Stimulated activated CD4-positive, alpha-beta T cell treated with anti-CD3 and anti-CD28 coated beads, Interleukin-1b, Interleukin-23, amount 100 ng/mL, for 1 hour (primary cell): ENCODE results near the gene SS18L1.
A peak's percentile ranks its signal among the peaks of the same experiment; 100 is the strongest.

Experiments
- DNase-seq, 2 donors: peaks; one replicate each; pipeline ENCODE4 v3.0.0-alpha.2; 2020; ENCODE audit warnings: low read depth in 2 of 2

The SS18L1 gene

DNA sequence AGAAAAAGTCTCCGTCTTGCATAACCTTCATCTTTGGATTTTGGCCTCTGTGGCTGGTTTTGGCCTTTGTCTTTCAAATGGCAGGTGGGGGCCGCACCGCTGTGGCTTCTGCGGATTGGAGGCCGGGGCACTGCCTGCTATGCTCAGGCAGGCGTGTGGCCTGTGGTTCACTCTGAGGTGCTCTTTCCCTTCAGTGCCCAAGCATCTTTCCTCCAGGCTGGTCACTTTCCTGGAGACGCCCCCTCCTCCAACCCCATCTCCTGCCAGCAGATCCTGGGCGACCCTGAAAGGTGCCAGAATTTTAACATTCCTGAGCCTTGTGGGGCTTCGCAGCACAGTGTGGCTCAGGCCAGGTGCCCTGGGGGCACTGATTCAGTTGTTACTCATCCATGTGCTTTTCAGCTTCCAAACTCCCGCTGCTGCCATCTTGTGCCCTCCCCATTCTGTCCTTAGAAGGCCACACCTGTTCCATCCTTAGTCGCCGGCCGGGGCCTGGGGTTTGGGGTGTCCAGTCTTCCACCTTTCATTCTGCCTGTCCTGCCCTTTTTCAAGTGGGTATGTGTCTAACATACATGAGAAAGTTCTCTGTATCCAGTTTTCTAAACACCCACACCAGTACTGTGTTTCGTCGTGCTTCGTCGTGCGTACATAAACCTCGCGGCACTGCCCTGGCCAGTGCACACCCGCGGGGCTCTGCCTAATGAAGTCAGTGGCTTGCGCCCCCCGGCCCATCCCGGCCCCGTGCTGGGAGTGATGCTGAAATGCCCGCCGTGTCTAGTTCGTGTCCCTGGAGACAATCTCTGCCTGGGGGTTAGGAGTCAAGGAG is 12.1 kb downstream of the SS18L1 start:
- no peak for DNase-seq

DNA sequence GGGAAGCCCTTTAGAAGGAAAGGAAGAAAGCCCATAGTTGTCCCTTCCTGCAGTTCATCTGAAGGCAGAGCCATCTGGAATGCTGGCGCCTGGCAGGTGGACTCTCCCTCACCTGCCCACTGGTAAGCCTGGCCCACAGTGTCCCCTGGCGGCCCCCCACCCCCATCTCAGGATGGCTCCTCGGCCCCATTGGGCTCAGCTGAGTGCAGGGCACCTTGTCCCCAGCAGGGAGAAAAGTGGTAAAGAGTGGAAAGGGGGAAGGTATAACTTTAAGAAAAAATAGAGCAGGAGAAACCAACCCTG is 12.6 kb downstream of the SS18L1 start:
- DNase-seq, result no peak

DNA sequence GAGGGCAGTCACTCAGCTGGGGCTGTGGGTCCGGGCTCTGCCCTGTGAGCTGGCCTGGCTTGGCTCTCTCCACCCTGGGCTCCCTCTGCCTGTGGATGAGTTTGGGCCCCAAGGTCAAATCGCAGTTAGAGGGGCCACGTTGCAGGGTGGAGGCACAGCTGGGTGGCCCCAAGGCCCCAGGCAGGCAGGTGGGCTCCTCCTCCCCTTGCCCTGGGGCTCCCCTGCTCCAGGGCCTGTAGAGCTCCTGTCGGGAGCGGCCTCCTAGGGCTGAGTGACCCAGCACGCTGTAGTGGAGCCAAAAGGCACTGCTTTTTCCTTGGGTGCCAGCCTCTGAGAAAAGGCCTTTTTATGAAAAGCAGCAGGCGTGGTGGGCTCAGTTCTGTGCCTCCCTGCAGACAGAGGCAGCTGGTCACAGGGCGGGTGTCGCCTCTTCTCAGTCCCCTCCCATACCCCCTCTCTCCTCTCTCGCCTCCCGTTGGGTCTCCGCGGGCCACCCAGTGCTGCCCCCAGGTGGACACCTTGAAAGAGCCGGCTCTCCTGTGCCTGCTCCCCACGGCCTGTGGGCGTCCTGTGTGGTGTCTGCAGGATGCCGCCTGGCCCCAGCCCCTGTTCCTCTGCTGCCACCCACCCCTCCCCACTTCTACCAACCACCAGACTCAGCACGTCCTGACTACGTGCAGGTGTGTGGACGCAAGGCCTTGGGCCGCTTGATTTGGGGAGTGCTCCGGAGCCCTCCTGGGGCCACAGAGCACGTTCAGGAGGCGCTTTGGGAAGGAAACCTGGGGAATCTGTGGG is 13.2 kb downstream of the SS18L1 start:
- peak; percentile 23 to 59 for DNase-seq

- no peak for DNase-seq
Measured at GRCh38 chr20:62157387-62158087, 14.0 kb downstream of the SS18L1 start.

DNA sequence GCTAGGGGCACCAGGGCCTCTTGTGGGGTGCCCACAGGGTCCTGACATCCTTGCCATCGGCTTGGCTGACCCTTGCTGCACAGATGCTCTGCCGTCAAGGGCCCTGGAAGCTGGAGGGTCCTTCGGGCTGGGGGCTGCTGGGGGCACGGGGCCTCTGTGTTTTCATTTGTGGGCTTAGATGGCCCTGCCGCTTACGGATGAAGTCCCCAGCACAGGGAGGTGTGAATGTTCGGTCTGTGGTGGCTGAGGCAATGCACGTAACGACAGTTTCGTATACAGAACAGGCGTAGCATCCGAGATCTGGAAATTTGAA is 14.5 kb downstream of the SS18L1 start:
- no peak for DNase-seq

GRCh38 chr20:62158541-62158940 is 15.0 kb downstream of the SS18L1 start:
- no peak for DNase-seq

DNA sequence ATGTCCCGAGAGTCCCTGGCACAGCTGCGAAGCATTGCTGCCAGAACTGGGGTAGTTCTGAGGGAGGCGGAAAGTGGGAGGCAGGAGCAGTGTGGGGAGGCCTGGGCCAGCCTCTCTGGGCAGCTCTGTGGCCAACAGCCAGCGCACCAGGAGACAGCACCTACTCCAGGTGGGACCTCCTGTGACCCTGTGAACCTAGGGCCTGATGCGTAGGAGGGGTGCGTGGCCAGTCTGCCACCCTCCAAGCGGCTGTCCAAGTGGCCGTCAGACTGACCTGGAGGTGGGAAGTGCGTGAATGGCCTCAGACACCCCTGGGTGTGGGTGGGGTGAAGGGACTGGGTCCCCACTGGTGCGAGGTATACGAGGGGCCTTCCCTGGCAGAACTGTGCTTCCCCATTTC is 15.5 kb downstream of the SS18L1 start:
- no peak for DNase-seq

DNA sequence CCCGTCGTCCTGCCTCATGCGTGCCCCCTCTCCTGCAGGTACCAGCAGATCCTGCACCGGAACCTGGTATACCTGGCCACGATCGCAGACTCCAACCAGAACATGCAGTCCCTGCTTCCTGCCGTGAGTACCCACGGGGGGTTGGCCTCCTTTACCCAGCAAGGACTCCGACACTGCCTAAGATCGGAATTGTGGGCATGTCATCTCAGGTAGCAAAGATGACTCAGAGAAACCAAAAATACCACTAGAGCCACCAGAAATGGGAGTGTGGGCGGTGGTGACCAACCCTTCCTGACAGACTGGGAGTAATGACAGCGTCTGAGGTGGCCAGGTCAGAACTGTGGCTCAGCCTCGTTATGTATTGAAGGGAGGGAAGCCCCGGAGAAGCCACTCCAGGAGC is 16.3 kb downstream of the SS18L1 start:
- DNase-seq, result no peak

- no peak for DNase-seq
Measured at GRCh38 chr20:62160253-62160652, 16.7 kb downstream of the SS18L1 start.

- DNase-seq, result no peak
Measured at GRCh38 chr20:62160876-62161275, 17.3 kb downstream of the SS18L1 start.

DNA sequence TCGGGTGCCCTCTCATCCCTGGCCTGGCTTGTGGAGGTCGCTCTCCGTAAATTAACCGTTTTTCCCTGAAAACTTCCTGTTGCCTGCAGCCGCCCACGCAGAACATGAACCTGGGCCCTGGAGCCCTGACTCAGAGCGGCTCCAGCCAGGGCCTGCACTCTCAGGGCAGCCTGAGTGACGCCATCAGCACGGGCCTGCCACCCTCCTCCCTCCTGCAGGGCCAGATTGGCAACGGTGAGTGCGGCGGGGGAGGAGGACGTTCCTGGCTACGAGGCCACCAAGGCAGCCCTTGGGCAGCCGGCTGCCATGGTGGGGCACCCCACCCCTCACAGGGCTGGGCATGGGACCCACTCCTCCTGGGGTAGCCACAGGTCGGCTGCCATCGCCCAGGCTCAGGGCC is 17.8 kb downstream of the SS18L1 start:
- no peak for DNase-seq

DNA sequence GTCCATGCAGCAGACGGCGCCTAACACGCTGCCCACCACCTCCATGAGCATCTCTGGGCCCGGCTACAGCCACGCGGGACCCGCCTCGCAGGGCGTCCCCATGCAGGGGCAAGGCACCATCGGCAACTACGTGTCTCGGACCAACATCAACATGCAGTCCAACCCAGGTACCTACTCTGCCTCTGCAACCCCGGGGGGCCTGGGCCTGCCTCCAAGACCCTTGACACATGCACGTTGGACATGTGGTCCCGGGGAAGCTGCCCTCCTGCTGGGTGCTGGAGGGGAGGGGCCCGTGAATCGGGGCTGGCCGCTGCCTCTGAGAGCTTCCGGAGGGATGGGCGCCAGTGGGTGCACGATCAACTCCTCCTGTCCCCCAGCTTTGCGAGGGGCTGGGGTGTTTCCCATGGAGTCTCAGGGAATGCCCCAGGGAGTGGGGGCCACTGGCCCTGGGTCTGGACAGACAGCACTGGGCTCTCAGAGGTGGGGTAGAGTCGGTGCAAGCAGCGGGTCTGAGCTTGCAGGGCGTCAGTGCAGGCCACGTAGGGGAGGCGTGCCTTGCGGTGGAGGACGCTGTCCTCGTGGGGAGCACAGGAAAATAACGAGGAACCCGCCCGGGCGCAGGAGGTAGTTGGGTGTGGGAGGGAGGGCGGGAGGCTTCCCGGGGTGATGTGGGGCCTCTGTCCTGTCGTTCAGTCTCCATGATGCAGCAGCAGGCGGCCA is 19.4 kb downstream of the SS18L1 start:
- no peak for DNase-seq

DNA sequence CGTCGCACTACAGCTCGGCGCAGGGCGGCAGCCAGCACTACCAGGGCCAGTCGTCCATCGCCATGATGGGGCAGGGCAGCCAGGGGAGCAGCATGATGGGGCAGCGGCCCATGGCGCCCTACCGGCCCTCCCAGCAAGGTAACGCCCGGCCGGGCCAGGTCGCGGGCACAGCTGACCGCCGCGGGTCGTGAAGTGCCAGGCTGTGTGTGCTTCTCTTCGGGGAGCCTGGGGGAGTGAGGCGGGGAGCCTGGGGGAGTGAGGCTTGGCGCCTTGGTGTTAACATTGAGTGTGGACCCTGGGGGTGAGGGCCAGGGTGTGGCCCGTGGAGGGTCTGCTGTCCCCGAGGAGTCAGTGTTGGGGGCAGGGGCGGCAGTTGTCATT is 19.9 kb downstream of the SS18L1 start:
- DNase-seq, result no peak

GRCh38 chr20:62163986-62164762 is 20.6 kb downstream of the SS18L1 start:
- no peak for DNase-seq

- no peak for DNase-seq
Measured at GRCh38 chr20:62164879-62165761, 21.6 kb downstream of the SS18L1 start.

DNA sequence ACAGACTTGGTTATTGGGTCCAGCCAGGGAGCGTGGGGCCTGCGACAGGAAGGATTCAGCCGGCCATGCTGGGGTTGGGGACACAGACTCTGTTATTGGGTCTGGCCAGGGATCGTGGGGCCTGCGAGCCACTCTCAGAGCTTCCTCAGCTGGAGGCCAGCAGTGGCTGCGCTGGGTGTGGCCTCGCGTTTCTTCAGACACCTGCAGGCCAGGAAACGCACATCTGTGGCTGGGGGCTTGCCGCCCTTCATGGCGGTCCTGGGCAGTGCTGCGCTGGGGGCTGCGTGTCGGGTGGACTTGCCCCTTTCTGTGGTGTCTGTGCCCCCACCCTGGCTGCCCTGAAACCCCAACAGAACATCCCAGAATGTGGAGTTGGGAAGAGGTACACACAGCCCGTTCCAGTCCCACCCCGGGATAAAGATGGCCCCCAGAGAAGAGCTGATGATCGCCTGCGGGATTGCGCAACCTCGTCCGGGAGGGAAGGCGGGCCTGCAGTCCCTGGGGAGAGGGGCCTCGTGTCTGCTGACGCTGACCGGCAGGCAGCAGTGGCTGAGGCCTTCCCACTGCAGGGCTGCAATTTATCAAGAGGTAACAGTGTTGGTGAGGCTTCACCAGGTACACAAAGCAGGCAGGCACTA is 22.3 kb downstream of the SS18L1 start:
- no peak for DNase-seq

DNA sequence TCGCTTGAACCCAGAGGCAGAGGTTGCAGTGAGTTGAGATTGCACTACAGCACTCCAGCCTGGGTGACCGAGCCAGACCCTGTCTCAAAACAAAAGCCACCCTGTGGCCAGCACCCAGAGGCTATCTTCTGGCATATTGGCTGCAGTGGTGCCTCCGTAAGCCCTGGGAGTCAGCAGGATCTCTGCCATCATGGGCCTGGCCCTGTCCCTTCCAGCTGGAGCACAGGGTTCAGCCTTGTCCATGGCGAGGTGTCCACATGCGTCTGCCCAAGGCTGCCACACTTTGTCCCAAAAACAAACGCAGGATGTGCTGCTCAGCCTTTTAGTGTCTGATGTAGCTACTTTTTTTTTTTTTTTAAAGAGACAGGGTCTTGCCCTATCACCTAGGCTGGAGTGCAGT is 23.9 kb downstream of the SS18L1 start:
- no peak for DNase-seq

DNA sequence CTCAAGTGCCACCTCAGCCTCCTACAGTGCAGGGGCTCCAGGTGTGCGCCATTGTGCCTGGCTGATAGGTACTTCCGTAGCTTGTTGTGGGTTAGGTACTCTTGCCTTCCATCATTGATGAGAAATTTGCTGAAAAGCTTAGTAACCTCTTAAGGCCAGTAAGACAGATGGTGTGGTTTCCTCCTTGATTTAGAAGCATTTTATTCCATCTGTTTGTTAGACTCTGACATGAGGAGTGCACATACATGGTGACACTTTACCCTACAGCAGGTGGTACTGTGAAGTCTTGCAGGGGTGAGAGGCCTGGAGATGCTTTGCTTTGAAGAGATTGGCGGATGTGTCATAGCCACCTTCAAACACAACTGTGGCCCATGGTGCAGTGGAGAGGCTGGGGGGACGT is 24.5 kb downstream of the SS18L1 start:
- no peak for DNase-seq

- DNase-seq, result no peak
Measured at GRCh38 chr20:62168890-62169435, 25.4 kb downstream of the SS18L1 start.

- no peak for DNase-seq
Measured at GRCh38 chr20:62170536-62170935, 27.0 kb downstream of the SS18L1 start.
